ENCODE results near the gene NAPA.
A peak's percentile ranks its signal among the peaks of the same experiment; 100 is the strongest.
"Not testable (repeated sequence)": the region's sequence is repeated elsewhere in the genome, so short reads cannot be mapped to it uniquely, and the experiment has no call there.

The NAPA gene

GRCh38 chr19:47486220-47486619, 28.6 kb downstream of the NAPA start:
- DNase-seq (ENCODE audit: low read depth in 2 of 2): not testable (repeated sequence)

GRCh38 chr19:47485210-47485609, 29.7 kb downstream of the NAPA start:
- no peak for DNase-seq (ENCODE audit: low read depth in 2 of 2)

GRCh38 chr19:47483800-47484690, 30.8 kb downstream of the NAPA start, which contains the start of gene KPTN:
TSS of gene KPTN (minus strand) at chr19:47484219. CDS start at chr19:47484160, 59 bp downstream.
- peak; percentile 87 to 91 for DNase-seq (ENCODE audit: low read depth in 2 of 2)

DNA sequence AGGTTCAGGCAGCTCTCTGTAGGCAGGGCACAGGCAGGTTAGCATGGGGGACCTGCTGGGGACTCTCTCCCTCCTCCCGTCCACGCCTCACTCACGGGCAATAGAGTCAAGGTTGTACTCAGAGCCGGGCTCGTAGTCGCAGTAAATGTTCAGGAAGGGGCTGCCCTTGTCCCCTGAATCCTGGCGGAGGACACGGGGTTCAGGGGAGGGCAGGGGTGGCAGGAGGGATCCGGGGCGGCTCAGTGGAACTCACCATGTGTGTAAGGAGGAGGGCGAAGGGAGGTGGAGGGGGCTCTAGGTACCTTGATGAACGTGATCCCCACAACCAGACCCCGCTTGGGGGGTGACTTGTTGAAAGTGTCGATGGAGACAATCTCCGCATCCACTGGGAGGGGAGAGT, 31.7 kb downstream of the NAPA start:
- DNase-seq (ENCODE audit: low read depth in 2 of 2): no peak

GRCh38 chr19:47481460-47482052, 33.3 kb downstream of the NAPA start:
- DNase-seq (ENCODE audit: low read depth in 2 of 2): no peak

GRCh38 chr19:47480658-47481057, 34.2 kb downstream of the NAPA start:
- no peak for DNase-seq (ENCODE audit: low read depth in 2 of 2)

- DNase-seq (ENCODE audit: low read depth in 2 of 2): no peak
These were observed 35.0 kb downstream of the NAPA start for GRCh38 chr19:47479701-47480503.

DNA sequence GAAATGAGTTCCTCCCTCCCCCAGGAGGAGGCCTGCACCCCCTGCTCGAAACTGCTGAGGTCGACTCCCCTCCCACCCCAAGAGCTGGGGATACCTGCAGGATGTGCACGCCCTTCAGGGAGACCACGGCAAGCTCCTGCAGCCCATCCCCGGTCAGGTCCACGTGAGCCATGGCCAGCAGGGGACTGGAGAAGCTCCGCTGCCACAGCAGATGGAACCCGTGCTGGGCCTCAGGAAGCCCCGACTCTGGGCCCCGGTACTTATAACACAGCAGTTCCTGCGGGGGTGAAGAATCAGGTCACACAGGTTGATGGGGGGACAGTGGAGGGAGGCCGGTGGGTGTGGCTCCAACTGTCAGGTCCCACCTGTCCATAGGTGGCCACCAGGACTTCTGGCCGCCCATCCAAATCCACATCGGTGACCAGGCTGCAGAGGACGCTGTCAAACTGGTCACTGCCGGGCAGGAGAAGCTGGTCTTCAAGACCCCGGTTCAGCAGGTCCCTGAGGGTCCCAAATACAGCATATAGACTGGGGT, 38.4 kb downstream of the NAPA start:
- no peak for DNase-seq (ENCODE audit: low read depth in 2 of 2)

- no peak for DNase-seq (ENCODE audit: low read depth in 2 of 2)
These were observed 39.4 kb downstream of the NAPA start for GRCh38 chr19:47475465-47475864.

- no peak for DNase-seq (ENCODE audit: low read depth in 2 of 2)
These were observed 41.5 kb downstream of the NAPA start for GRCh38 chr19:47473336-47473735.

GRCh38 chr19:47471733-47472457, 43.0 kb downstream of the NAPA start, which contains the start of gene SLC8A2:
TSS of gene SLC8A2 (minus strand) at chr19:47471893. CDS start at chr19:47466403, 5,490 bp downstream.
- peak; percentile 42 to 44 for DNase-seq (ENCODE audit: low read depth in 2 of 2)

DNA sequence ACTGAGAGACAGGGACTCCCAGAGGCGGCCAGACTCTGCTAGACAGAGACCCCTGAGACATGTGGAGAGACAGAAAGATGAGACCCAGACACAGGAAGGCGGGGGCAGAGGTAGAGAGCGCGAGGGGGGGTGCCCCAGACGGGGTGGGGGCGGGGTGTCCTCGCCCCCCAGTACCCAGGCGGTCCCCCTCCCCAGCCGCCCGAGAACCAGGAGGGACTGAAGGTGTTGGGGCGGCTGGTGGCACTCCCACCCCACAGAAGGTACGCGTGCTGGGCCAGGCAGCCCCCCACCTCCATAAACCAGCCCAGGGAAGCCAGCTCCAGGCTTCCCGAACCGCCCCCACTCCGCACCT, 43.5 kb downstream of the NAPA start:
- DNase-seq (ENCODE audit: low read depth in 2 of 2): no peak

GRCh38 chr19:47470447-47471195, 44.2 kb downstream of the NAPA start:
- DNase-seq (ENCODE audit: low read depth in 2 of 2): no peak

DNA sequence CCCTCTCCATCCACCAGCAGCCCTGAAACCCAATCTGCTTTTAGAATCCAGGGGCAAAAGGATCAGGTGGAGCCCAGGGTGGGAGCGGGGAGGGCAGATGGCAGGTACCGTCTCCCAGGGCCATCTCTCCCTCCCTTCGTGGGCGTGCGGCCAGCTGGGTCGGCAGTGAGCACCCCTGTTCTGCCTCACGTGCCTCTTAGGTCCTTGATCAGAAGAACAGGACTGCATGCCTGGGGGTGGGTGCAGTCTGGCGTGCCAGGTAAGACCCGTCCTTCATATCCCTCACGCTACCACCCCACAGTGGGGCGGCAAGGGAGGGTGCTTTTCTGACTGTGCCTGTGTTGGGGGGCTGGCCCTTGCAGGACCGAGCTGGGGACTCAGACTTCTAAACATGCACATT, 45.1 kb downstream of the NAPA start:
- no peak for DNase-seq (ENCODE audit: low read depth in 2 of 2)

DNA sequence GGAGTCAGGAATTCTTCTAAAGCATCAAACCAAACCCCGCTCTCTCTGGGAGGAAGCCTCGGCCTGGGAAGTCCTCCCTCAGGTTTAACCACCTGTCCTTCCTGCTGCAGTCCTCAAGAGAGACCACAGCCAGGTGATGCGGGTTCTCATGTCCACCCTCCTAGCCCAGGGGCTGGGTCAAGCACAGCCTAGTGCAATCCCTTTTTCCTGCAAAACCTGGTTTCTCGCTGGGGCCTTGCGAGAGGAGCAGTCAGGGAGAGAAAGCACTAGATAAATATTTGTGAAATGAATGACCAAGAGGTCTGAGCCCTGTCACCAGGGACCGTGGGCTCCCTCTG, 45.5 kb downstream of the NAPA start:
- DNase-seq (ENCODE audit: low read depth in 2 of 2): no peak

DNA sequence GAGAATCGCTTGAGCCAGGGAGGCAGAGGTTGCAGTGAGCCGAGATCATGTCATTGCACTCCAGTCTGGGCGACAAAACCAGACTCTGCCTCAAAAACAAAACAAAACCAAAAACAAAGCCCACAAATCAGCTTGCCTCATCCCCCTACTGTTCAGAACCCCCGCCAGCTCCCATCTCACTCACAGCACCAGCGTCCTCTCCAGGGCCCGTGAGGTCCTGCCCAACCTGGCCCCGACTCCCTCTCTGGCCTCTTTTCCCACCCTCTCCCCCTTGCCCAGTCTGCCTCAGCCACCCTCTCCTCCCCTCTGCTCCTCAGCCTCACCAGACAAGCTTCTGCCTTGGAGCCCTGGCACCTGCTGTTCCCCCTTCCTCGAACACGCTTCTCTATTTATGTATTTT, 46.9 kb downstream of the NAPA start:
- DNase-seq (ENCODE audit: low read depth in 2 of 2): no peak

DNA sequence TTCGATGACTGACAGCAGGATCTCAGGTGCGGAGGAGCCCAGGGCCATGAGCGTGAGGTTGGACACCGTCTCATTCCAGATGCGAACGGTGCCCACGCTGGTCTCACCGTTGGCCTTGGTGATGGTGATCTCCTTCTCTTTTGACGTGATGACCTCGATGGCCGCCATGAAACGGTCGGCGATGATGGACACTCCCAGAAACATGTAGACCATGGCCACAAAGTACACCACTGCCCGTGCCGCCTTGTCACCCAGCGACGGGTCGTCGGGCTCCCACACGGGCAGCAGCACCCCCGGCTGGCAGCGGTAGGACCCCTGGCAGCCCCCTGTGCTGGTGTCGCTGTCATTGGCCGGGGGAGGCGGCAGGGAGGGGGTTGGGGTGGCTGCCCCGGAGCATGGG, 48.9 kb downstream of the NAPA start:
- no peak for DNase-seq (ENCODE audit: low read depth in 2 of 2)

DNA sequence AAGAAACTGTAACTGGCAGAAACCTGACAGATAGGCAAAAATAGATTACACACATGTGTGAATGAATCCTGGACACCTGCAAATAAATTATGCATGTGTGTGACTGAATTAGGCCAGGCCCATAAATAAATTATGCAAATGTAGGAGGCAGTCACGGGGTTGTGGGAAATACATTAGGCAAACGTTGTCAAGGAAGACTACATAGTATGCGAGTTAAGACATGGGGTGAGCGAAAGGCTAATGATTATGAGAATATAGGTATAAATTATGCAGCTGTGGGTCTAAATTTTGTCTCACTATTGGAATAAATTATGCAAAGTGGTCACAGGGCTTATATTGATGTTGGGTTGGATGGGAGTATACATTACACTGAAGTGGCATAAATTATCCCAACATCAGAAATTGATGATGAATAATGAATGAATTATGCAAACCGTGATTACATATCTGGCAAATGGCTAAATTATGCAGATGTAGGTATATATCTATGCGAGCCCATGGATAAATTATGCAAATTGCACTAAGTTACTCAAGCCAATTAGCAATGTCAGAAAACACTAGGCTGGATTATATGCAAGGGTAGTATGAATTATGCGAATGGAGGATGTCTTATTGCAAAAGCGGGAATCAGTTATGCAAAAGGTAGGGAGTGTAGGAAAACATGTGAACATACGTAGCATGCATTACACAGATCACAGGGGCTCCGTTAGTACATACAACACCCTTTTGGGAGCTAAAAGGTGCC, 50.0 kb downstream of the NAPA start:
- DNase-seq (ENCODE audit: low read depth in 2 of 2): no peak

GRCh38 chr19:47461876-47462275, 53.0 kb downstream of the NAPA start:
- DNase-seq (ENCODE audit: low read depth in 2 of 2): no peak

GRCh38 chr19:47459477-47459876, 55.4 kb downstream of the NAPA start:
- DNase-seq (ENCODE audit: low read depth in 2 of 2): no peak

Data from stimulated activated CD4-positive, alpha-beta T cell treated with anti-CD3 and anti-CD28 coated beads, Interleukin-4, amount 100 ng/mL, for 48 hours (primary cell).